SU-DHL-6 (cell line): ENCODE results near the gene SPATA4.

Source experiments
- EZH2phosphoT487 ChIP-seq: fragments of 200-600 bp; sonication (generic), shearing (Covaris generic); conservative IDR thresholded peaks from 2 replicates; pipeline ENCODE4 v1.6.1; 2018; ENCODE audit warnings: mild to moderate bottlenecking, antibody characterized with exemption, low read length, moderate library complexity, mixed read lengths
- TF ChIP-seq, protein P1 (sequence below): fragments of 200-600 bp; sonication (generic); IDR thresholded peaks from one replicate; pipeline ENCODE4 v1.5.1; 2017; ENCODE audit warnings: antibody characterized with exemption, mild to moderate bottlenecking, low read length, moderate library complexity; ENCODE audit not compliant: insufficient read depth, poor library complexity, severe bottlenecking

DNA sequence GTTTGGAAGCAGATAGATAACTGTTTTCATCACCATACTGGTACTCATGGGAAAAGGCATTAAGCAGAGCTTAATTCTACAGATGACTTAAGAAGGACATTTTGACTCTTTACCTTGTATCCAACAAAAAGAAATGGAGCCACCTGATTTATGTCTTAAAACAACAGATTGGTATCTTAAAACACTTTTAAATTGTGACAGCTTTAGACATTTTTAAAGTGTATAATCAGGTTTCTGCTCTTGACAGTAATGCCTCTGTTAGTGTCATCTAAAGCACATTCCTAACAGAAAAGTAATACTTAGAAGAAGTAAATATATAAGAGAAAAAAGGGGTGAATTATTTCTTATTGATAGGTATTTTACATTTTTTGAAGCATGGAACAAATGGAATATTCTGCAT, 55.9 kb downstream of the SPATA4 start:
- TF ChIP-seq, protein P1, sequence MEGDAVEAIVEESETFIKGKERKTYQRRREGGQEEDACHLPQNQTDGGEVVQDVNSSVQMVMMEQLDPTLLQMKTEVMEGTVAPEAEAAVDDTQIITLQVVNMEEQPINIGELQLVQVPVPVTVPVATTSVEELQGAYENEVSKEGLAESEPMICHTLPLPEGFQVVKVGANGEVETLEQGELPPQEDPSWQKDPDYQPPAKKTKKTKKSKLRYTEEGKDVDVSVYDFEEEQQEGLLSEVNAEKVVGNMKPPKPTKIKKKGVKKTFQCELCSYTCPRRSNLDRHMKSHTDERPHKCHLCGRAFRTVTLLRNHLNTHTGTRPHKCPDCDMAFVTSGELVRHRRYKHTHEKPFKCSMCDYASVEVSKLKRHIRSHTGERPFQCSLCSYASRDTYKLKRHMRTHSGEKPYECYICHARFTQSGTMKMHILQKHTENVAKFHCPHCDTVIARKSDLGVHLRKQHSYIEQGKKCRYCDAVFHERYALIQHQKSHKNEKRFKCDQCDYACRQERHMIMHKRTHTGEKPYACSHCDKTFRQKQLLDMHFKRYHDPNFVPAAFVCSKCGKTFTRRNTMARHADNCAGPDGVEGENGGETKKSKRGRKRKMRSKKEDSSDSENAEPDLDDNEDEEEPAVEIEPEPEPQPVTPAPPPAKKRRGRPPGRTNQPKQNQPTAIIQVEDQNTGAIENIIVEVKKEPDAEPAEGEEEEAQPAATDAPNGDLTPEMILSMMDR, result no peak
- no peak for TF ChIP-seq EZH2phosphoT487
